ENCODE results near the gene FYN.
A peak's percentile ranks its signal among the peaks of the same experiment; 100 is the strongest.

FYN gene

GRCh38 chr6:111720931-111721496, 152.2 kb downstream of the FYN start:
- DNase-seq, result no peak

GRCh38 chr6:111718990-111719389, 154.3 kb downstream of the FYN start:
- DNase-seq, result no peak

- no peak for DNase-seq
Measured at GRCh38 chr6:111718326-111718725, 154.9 kb downstream of the FYN start.

- DNase-seq, result no peak
Measured at GRCh38 chr6:111717621-111718020, 155.6 kb downstream of the FYN start.

GRCh38 chr6:111716325-111716724, 156.9 kb downstream of the FYN start:
- DNase-seq, result no peak

GRCh38 chr6:111715321-111715720, 157.9 kb downstream of the FYN start:
- DNase-seq, result peak; percentile 86

- DNase-seq, result no peak
Measured at GRCh38 chr6:111714416-111715270, 158.6 kb downstream of the FYN start.

- DNase-seq, result no peak
Measured at GRCh38 chr6:111713811-111714210, 159.4 kb downstream of the FYN start.

GRCh38 chr6:111713236-111713635, 160.0 kb downstream of the FYN start:
- no peak for DNase-seq

- peak; percentile 41 for DNase-seq
Measured at GRCh38 chr6:111711984-111712752, 161.1 kb downstream of the FYN start.

- DNase-seq, result peak; percentile 93
Measured at GRCh38 chr6:111711476-111711875, 161.8 kb downstream of the FYN start.

- peak; percentile 49 for DNase-seq
Measured at GRCh38 chr6:111710911-111711310, 162.3 kb downstream of the FYN start.

- peak; percentile 35 for DNase-seq
Measured at GRCh38 chr6:111710439-111710838, 162.8 kb downstream of the FYN start.

- peak; percentile 90 for DNase-seq
Measured at GRCh38 chr6:111709615-111710398, 163.4 kb downstream of the FYN start.

- no peak for DNase-seq
Measured at GRCh38 chr6:111709201-111709600, 164.1 kb downstream of the FYN start.

GRCh38 chr6:111707773-111708172, 165.5 kb downstream of the FYN start:
- DNase-seq, result no peak

GRCh38 chr6:111706841-111707391, 166.3 kb downstream of the FYN start:
- DNase-seq, result no peak

GRCh38 chr6:111703723-111704122, 169.5 kb downstream of the FYN start:
- no peak for DNase-seq

GRCh38 chr6:111702268-111702667, 171.0 kb downstream of the FYN start:
- DNase-seq, result no peak

- no peak for DNase-seq
Measured at GRCh38 chr6:111701146-111701545, 172.1 kb downstream of the FYN start.

- no peak for DNase-seq
Measured at GRCh38 chr6:111700135-111700690, 173.0 kb downstream of the FYN start.

GRCh38 chr6:111699123-111699522, 174.1 kb downstream of the FYN start:
- no peak for DNase-seq

All from NCI-H1105 treated with DMSO at 0.1 percent for 48 hours (cell line).